LHCN-M2 (cell line): ENCODE results near the gene NDRG2. TPM values are rescaled to one million over a fixed set of nuclear protein-coding genes. Genes with fewer than 3 reads are reported as not detected.
"Not testable (repeated sequence)": the region's sequence is repeated elsewhere in the genome, so short reads cannot be mapped to it uniquely, and the experiment has no call there.

Source experiments
- DNase-seq: peaks from one replicate; pipeline ENCODE4 v3.0.0-alpha.2; 2012; ENCODE audit warnings: low read depth
- total RNA-seq: library from RNA; depleted of rRNA; stranded (reverse); fragments of >200 nt; gene quantifications from 2 replicates; pipeline ENCODE4 v1.2.3, GENCODE V29; 2014

NDRG2 gene
- total RNA-seq, 1 experiment from 2014 or later = 0.86 TPM

DNA sequence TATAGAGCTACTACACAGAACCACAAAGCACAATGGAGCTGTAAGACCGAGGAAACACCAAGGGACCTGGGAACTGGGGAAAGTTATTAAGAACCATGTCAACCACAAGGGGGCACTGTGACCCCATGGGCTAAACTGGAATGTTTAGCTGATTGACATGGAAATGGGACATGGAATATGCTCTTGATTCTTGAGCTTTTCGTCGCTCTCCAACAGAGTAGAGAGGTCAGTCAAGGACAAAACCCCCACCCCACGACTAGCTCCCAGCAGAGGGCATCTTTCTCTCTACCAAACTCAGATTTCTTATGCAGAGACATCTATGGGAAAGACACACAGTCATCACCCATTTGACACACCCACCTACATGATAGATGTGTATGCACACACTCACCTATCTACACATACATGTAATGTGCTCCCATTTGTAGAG, 10.1 kb downstream of the NDRG2 start:
- peak; percentile 84 for DNase-seq

- no peak for DNase-seq
These were observed 13.7 kb downstream of the NDRG2 start for GRCh38 chr14:21011136-21011535.

GRCh38 chr14:21009721-21010120, 15.1 kb downstream of the NDRG2 start:
- DNase-seq = not testable (repeated sequence)

GRCh38 chr14:21003788-21004346, 21.0 kb downstream of the NDRG2 start:
- no peak for DNase-seq

DNA sequence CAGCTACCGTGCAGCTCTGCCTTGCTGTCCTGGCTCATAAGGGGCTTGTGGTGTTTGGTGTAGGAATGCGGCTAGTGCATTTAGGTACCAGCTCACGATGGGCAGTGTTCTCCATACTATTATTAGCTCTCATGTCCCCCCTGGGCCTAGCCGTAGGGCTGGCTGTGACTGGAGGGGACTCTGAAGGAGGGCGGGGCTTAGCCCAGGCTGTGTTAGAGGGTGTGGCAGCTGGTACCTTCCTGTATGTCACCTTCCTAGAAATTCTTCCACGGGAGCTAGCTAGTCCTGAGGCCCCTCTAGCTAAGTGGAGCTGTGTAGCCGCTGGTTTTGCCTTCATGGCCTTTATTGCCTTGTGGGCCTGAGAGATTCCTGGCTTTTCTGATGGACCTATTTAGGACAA, 23.6 kb downstream of the NDRG2 start:
- no peak for DNase-seq

GRCh38 chr14:20999591-20999990, 25.3 kb downstream of the NDRG2 start:
- DNase-seq = no peak

- DNase-seq = peak; percentile 53
These were observed 26.0 kb downstream of the NDRG2 start, which contains the start of gene SLC39A2 for GRCh38 chr14:20998674-20999366. SLC39A2 (plus strand) TSS chr14:20999293; CDS start chr14:20999447, 154 bp downstream.

- DNase-seq = no peak
These were observed 26.7 kb downstream of the NDRG2 start for GRCh38 chr14:20998139-20998538.

- DNase-seq = no peak
These were observed 27.3 kb downstream of the NDRG2 start for GRCh38 chr14:20997564-20997963.

DNA sequence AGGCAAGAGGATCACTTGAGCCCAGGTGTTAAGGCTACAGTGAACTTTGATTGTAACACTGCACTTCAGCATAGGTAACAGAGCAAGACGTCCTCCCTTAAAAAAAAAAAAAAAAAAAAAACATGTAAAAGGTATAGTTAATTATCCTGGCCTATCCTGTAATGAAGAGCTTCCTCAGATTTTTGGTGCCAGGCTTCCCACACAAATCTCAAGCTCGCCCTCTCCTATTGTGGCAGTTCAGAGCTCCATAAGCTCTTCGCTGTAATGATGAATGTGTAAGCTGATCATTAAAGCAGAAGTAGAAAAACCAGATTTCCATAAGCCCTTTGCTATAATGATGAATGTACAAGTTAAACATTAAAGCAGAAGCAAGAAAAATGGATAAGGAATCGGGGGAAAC, 27.7 kb downstream of the NDRG2 start:
- DNase-seq = no peak

GRCh38 chr14:20996521-20996920, 28.3 kb downstream of the NDRG2 start:
- DNase-seq = no peak

DNA sequence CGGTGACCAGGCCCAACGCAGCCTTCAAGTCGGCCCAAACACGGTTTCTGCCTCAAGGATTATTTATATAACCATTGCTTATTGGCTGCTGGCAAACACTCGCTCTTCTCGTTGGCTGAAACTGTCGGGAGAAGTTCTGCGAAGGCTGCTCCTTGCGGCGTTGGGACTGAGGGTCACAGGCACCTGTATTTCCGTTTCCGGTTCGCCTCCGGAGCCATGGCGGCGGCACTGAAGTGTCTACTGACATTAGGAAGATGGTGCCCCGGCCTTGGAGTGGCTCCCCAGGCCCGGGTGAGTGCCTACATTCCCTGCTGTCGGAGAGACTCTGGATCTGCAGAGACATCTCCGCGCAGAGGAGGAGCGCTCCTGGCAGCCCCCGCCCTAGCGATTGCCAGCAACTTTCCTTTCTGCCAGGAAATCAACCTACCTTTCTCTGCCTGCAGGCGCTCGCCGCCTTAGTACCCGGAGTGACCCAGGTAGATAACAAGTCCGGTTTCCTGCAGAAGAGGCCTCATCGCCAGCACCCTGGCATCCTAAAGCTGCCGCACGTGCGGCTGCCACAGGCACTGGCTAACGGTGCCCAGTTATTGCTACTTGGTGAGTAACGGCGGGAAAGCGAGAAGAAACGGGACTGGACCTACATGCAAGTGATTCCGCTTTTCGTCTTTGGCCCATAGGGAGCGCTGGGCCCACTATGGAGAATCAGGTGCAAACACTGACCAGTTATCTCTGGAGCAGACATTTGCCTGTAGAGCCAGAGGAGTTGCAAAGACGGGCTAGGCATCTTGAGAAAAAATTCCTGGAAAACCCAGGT, 34.9 kb downstream of the NDRG2 start, which contains the start of gene METTL17:
TSS of gene METTL17 (plus strand) at position 194 of the 814 bp plus-strand sequence. CDS start at position 217, 23 bp downstream.
- DNase-seq = peak; percentile 97

- DNase-seq = no peak
These were observed 35.4 kb downstream of the NDRG2 start for GRCh38 chr14:20989471-20989786.

DNA sequence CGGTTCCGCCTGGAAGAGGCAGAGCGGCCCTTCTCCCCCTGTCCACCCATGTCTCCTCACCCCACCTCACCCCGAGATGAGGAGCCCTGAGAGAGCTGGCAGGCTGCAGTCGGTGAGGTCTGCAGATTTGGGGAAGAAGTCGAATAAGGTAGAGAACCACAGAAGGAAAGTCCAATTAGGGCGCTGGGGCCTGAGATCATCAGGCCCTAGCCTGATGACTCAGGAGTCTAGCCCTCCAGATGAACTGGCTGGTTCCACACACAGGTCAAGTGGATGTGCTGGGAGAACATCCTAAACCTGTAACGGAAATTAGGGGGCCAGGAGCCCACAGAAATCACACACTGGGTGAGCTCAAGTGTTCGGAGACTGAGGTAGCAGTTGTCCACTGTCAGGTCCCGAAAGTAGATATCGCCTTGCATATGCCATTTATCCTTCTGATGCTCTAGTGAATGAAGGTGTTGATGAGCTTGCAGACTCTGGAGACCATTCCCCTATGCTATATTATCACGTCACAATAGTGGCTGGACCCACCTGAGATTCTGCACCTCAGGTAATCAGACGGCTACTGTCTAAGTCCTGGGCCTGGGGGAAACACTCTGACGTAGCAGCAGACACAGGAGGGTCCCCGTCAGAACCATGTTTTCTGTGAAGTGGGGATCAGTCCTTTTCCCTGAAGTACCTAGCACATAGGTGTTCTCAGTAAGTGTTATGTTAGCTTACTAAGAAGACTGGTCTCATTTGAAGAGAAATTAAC, 36.0 kb downstream of the NDRG2 start:
- no peak for DNase-seq

GRCh38 chr14:20986811-20987210, 38.0 kb downstream of the NDRG2 start:
- DNase-seq = peak; percentile 86

DNA sequence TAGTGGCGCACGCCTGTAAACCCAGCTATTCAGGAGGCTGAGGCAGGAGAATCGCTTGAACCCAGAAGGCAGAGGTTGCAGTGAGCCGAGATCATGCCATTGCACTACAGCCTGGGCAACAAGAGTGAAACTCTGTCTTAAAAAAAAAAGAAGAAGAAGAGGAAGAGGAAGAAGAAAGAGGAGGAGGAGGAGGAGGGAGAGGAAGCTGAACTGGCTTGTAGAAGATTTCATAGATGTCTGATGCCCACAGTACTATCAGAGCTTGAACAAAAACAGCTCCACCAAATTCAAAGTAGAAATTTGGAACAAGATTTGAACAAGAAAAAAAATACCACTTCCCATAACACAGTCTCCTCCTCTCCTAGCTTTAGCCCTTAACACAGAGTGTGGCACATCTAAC, 39.2 kb downstream of the NDRG2 start:
- not testable (repeated sequence) for DNase-seq

DNA sequence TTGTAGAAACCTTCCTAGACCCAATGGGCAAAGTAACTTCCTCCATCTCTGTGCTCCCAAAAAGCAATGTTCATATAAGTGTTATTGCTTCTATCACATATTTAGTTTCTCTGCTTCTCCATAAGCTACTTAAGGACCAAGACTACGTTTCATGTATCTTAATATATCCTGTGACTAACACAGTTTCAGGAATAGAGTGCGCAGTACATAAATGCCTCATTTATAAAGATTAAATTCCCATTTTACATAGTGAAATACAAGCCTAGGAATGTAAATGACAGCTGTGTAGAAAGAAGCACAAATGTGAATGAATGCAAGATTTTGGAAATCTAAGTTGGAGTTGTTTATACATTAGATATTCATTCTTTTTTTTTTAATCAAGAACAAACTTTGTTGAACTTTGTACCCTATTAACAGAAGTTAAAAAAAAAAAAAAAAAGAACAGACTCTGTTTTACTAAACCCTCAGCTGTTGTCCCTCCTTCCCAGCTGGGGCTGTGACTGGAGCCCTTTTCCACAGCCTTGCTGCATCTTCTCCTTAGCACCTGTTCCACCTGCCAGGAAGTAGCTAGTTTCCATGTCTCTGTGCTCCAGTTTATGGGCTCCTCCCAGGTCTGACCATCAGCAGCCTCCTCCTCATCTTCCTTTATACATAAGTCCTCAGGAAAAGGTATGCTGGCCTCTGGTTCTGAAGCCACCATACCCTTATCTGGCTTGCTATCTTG, 42.1 kb downstream of the NDRG2 start:
- peak; percentile 14 for DNase-seq

DNA sequence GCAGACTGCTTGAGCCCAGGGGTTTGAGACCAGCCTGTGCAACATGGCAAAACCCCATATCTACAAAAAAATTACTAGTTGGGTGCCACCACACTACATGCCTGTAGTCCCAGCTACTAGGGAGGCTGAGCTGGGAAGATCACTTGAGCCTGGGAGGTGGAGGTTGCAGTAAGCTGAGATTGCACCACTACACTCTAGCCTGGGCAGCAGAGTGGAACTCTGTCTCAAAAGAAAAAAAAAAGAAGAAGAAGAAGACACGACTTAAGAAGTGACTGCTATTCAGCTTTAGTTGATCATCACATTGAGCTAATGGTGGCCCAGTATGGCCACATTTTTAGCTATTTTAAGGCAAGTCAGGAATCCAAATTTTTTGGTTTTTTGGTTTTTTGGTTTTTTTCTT, 44.0 kb downstream of the NDRG2 start:
- DNase-seq = no peak

DNA sequence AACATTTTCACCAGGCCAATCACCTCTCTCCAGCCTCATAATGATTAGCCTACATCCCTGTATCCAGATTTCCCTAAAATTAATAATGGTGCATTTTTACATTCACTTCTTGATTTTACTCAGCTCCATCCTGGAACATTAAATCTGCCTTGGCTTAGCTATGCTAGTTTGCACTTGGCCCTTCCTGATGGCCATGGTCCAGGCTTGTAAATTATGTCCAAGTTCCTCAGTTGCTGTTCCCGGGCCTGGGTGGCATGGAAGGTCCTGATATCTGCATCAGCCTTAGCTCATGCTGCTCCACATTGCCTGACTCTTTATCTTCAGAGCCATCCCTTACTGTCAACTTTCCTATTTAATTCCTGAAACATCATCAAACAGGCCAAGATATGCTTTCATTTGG, 46.2 kb downstream of the NDRG2 start:
- DNase-seq = no peak

- no peak for DNase-seq
These were observed 48.6 kb downstream of the NDRG2 start for GRCh38 chr14:20976291-20976690.

DNA sequence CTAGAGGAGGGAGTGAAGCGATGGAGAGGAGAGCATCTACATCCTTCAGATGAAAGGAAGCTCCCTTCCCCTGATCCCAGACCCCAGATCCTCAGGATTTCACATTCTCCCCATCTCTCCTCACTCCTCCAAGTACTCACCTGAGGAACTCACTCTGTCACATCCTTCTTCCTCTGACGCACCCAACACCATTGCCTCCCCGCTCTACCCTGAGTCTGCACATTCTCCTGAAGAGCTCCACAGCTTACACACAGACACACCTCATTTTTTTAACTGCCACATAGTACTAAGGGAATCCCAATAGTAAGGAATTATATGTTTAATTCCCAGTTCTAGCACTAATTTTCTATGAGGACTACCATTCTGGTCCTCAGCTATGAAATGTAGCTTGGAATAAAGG, 51.4 kb downstream of the NDRG2 start:
- DNase-seq = no peak
